Activated T-cell treated with anti-CD3 and anti-CD28 coated beads for 48 hours (primary cell): Measurements from ENCODE around the gene GLYATL3.

Experiments
- DNase-seq: peaks from one replicate; pipeline ENCODE4 v3.0.0-alpha.2; 2020; ENCODE audit warnings: low read depth

GLYATL3 gene

DNA sequence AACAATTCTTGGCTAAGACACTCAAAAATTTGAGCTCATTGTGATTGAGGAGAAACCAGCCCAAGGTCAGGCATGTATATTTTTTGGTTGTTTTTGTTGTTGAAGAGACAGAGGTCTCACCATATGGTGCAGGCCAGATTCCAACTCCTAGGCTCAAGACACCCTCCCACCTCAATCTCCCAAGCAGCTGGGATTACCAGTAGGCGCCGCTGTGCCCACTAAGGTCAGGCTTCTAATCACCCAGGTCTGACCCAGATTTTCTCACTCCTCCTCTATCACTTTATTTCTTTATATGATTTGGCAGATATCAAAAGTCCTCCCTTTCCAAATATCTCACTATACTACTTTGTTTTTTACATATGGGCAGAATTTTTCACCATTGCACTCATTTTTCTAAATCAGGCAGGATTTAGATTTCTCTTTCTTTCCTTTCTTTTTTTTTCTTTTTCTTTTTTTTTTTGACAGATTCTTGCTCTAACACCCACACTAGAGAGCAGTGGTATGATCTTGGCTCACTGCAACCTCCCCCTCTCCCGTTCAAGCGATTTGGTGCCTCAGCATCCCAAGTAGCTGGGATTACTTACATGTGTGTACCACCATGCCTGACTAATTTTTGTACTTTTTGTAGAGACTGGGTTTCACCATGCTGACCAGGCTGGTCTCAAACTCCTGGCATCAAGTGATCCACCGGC lies 49.0 kb downstream of the GLYATL3 start:
- no peak for DNase-seq

DNA sequence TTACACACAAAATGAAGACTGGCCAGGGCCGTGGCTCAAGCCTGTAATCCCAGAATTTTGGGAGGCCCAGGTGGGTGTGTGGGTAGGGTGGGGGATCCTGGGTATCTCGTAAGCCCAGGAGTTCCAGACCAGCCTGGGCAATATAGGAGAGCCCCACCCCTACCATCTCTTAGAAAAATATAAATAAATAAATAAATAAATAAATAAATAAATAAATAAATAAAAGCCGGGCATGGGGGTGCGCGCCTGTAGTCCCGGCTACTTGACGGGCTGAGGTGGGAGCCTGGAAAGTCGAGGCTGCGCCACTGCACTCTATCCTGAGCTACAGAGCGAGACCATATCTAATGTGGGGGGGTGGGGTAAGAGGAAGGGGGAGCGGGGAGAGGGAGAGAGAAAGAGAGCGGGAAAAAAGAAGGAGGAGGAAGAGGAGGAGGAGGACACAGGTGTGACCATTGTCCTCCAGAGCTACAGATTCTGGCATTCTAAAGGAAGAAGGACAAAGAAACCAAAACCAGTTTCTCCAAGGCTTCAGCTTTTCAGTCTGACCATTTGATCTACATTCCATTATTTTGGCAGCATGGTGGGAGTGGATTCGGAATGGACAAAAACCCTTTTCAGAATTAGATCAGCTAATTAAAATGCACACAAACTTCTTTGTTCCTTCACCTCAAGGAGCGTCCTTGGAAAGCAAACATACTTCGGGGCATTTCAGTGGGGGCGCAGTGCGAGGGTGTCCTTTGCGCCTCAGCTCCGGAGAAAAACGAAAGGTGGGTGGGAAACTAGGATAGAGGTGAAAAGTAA lies 50.2 kb downstream of the GLYATL3 start:
- no peak for DNase-seq

DNA sequence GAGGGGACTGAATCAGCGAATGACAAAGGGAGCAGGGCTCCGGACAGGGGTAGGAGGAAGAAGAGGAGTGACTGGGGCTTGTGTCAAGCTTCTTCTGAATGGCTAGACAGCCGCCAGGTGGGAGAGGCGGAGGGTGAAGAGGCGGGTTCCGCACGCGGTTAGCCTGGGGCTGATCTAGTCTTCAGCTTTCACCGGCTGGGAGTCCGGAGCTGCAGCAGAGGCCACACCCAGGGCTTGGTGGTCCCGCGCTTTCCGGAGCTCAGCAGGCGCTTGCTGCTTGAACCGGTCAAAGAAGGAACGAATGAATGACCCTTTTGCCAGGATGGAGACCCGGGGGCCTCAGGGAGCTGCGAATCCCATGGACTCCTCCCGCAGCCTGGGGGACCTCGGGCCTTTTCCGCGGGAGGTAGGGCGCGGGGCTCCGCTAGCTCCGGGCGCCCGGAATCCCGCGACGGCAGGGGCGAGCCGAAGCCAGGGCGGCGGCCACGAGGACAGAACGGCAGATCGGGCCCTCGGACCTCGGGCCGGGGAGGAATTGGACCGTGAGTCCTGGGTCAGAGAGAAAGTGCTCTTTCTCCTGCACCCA lies 50.9 kb downstream of the GLYATL3 start, which contains the start of gene C6orf141:
C6orf141 (plus strand) TSS at position 177 of the 586 bp plus-strand sequence; CDS start at position 302, 125 bp downstream.
- peak; percentile 21 for DNase-seq

DNA sequence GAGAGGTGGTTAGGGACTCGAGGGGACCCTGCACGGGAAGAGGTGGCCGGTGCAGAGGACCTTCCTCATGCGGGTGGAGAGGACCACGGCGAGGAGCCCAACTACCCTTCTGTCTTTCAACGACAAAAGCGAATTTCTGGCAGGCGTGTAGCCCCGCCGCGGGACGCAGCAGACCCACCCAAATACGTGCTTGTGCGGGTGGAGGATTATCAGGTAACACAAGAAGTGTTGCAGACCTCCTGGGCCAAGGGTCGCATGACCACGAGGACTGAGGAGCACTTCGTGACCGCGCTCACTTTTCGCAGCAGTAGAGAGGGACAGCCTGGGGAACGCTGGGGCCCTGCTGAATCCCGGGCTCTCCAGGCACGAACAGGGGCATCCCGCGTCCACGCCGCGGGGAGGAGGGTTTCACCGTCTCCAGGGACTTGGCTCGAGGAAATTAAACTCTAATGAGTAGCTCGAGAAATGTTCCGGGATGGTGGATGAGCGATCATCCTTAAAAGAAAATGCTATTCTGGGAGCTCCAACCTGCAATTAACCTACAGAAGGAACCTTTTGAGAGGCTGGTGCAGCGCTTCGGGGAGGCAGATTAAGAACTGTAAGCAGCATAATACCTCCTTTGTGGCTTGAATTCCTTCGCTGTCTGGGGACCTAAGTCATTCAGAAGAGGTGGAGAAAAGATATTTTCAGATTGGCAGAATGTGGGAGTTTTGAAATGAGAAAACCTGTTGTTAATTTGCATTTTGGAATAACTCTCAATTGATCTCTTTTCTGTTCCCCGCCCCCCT lies 51.5 kb downstream of the GLYATL3 start:
- no peak for DNase-seq

DNA sequence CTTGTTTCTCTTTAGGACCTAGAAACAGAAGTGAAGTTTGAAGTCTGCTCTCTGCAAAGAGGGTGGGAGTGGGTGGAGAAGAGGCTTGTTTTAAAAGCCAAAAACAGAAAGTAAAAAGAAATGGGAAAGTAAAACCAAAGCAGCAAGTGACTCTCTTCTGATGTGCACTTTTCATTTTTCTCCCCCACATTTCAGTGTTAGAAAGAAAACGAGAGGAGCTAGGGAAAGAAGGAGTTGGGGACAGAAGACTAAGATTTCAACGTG lies 52.1 kb downstream of the GLYATL3 start:
- DNase-seq = no peak

DNA sequence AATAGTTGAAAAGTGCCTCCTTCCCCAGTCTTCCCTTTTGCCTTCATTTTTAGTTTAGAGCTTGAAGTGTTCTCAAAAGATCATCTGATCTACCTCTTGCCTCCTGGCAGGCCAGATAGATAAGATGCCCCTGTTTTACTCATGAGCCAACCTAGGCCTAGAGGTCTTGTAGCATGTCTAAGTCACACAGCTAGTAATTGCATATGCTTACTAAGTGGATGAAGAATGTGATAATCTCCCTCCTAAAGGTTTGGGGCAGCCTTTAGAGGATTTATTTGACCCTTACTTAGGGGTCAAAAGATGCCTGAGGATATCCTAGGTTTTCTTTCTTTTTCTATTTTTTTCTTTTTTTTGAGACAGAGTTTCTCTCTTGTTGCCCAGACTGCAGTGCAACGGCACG lies 52.9 kb downstream of the GLYATL3 start:
- DNase-seq = no peak

DNA sequence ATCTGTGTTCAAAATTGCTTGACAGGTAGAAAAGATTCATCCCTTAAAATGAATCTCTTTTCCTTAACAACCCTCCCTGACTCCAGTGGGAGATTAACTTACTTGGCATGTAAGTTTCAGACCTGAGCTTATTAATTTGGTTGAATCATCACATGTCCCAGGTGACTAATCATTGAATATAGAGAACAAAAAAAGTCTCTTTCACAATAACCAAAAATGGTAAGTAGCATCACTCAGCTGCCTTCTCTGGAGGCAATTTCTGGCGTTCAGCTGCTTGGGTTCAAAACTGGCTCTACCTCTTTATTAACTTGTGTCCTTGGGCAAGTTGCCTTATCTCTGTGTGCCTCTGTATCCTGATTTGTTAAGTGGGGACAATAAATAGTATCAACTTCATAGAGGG lies 53.7 kb downstream of the GLYATL3 start:
- no peak for DNase-seq

DNA sequence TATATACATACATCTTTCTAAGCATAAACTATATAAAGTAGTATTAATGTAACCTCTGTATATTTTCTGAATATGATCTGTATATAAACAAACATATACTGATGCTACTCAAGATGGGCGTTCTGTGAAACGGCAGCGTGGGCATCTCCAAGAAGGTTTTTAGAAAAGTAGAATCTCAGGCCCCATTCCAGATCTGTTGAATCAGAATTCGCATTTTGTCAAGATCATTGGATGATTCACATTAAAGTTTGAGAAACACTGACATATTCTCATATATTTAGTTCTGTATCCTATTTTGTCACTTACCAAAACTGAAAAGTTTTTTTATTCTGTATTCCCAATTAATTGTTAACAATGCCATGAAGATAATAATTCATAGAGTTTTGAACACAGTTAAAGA lies 56.2 kb downstream of the GLYATL3 start:
- DNase-seq = no peak

DNA sequence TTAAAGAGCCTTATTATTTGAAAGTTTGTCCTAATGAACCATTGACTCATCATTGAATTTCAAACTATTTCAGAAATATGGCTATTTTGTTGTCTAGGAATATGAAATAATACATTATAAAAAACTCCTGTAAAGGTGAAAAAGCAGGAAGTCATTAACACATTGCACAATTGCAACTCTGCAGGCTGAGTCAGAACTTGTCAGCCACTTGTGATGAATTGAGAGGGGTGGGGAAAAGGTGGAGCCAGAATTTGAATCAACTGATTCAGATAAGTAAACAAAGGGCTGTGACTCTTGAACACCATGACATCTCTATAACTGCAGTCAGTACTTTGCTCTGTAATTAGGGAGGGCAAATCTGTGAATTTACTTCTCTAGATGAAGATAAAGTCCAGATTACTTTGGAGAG lies 56.7 kb downstream of the GLYATL3 start:
- no peak for DNase-seq

DNA sequence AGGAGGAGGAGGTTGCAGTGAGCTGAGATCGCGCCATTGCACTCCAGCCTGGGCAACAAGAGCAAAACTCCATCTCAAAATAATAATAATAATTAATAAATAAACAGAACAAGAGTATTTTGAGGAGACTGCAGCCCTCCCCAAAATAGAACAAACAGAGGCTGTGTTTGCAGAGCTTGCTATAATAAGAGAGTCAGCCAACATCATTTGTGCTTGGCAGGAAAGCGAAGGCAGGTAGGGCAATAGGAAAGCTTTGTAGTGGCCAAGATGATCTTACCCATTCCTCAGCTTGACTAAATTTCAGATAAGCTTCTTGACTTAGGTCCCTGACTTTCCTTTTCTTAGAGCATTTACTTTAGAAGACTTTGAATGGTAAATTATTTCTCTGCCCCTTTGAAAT lies 57.5 kb downstream of the GLYATL3 start:
- DNase-seq = no peak

DNA sequence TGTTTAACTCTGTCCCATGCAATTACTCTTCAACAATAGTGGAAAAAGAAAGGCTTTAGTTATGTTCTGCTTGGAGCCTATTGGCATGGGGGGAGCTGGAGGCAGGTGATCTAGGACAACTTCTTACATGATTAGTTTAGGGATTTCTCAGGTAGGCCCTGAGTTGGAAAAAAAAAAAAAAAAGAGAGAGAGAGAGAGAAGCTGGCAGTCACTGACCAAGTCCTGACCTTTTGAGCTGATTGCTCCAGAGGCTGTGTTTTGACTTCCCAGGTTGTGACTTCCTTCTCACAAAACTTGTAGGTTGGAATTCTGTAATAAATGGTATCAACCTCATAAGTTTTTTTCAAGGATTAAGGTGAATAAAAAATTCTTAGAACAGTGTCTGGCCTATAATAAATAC lies 58.5 kb downstream of the GLYATL3 start:
- no peak for DNase-seq

DNA sequence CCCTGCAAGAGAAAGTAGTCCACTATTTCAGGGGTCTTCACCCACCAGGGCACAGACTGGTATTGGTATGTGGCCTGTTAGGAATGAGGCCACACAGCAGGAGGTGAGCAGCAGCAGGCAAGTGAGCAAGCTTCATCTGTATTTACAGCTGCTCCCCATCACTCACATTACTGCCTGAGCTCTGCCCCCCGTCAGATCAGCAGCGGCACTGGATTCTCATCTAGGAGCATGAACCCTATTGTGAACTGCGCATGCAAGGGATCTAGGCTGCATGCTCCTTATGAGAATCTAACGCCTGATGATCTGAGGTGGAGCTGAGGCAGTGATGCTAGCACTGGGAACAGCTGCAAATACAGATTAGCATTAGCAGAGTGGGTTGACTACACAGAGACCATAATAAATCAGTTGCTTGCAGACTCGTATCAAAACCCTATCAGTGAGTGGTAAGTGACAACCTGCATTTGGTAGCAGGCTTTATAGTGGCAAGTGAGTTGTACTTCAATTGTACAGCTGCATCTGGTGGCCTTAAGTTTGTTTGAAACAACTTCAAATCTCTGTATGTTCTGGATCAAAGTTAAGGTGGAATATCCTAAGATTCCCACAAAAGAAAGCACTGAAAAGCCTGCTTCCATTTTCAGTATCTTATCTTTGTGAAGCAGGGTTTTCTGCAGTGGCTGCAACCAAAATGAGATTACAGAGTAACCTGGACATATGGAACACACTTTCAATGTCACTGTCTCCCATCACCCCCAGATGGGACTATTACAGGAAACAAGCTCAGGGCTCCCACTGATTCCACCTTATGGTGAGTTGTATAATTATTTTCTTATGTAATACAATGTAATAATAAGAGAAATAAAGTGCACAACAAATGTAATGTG lies 63.5 kb downstream of the GLYATL3 start:
- no peak for DNase-seq

DNA sequence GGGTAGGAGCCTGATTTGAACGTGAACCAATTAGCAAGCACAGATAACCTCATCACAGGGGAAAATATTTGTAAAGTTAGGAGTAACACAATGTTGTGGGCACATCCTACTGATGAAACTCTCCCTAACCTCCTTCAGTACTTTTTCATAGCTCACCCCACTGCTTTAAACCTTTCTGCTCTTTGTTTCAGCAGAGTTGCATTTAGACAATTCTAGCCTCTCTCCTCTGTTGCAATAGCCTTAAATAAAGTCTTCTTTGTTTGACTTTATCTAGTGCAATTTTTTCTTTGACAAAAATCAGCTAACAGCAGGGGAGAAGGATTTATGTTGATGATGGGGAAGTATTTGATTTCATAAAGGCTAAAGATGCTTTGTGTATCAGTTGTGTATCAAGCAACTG lies 64.8 kb downstream of the GLYATL3 start:
- no peak for DNase-seq

DNA sequence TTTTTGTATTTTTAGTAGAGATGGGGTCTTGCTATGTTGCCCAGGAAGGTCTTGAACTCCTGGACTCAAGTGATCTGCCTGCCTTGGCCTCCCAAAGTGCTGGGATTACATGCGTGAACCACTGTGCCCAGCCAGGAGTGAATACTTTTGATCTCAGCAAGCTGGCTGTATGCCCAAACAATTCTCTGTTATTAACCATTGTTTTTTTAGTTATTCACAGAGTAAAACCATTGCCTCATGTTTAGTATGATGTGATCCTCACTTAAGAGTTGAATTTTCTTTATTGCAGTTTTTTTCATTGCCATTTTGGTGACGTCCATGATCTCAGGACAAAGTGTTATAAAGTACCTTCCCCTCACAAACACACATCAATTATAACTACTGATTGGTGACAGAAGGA lies 65.5 kb downstream of the GLYATL3 start:
- DNase-seq = no peak

DNA sequence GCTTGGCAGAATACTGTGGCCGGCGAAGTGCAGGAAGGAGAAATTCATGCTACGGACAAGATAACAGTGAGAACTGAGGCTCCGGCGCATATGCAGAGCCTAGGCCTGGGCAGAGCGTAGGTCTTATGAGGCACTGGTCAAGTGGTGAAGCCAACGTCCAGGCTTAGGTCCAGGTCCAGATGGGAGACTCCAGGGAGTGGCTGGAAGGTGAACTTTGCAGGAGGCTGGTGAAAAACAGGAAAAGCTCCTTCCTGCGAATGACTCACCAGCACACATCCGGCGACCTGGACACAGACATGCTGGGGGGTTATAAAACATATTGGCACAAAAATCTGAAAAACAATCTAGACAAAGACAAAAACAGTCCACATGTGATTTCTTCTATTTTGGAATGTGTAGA lies 66.1 kb downstream of the GLYATL3 start:
- DNase-seq = no peak

DNA sequence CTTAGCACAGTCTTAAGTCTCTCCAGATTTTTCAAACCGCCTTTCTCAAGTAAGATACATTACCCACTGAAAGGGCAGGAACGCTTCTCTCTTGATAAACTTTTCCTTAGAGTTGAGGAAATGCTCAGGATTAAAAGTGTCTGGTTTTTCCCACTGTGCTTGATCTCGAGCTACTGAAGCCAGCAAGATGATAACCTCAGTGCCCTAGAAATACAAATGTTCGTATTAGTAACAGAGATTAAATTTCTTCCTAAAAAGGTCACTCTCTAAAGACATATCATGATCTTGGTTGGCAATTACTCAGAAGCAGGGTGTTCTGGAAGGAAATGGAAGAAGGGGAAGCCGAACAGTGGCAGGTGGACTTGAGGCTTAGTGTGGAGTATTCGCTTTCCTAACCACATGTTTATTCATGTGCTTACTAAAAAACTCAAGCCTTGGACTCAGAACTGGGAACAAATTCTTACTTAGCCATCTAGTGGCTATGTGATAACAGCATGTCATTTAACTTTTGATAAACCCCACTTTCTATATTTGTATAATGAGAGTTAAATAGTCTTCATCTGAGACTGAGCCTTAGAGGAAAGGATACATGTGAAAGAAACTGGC lies 70.9 kb downstream of the GLYATL3 start:
- DNase-seq = no peak

DNA sequence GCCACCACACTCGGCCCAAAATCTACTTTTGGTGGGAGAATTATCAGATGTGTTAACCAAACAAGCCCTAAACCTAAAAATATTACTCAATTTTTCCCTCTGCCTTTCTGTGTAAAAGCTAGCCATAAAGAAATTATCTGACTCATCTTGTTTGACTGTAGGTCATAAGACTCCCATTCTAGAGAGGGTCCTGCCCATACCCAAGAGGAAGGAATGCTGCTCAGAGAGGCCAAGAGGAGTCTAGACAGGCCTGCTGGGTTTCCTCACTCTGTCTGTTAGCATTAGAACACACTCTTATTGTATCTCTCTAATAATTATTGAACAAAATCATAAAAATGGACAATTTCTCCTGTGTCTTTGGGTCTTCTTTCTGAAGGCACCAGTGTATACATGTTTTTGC lies 76.9 kb downstream of the GLYATL3 start:
- DNase-seq = no peak
